ENCODE data around the gene GNAO1. TPM values are rescaled to one million over a fixed set of nuclear protein-coding genes. Genes with fewer than 3 reads are reported as not detected.
A peak's percentile ranks its signal among the peaks of the same experiment; 100 is the strongest.

Gene GNAO1
- total RNA-seq, 1 donor from 2014 or later: 0.53 TPM

GRCh38 chr16:56360117-56361008, 169.1 kb downstream of the GNAO1 start:
- peaks cover 33 to 34% of the 10 kb centered on the region in 2 donors for H3K36me3 ChIP-seq
- no peak overlapping the region for H3K4me3 ChIP-seq
- peaks cover 3 to 5% of the 10 kb centered on the region in 2 donors for H3K4me1 ChIP-seq
- H3K9me3 ChIP-seq: no peaks in the 10 kb centered on the region
- peak in 1 of 2 donors; percentile 60 for DNase-seq (ENCODE audit: low spot score in 2 of 2)
- TF ChIP-seq CTCF (IDR thresholded peaks at IDR 0.05): no peak
- no peak overlapping the region for H3K27ac ChIP-seq
- no peaks in the 10 kb centered on the region for H3K27me3 ChIP-seq
- intact Hi-C loops (cut with DNase I): no loop called here

GRCh38 chr16:56362057-56362655, 170.9 kb downstream of the GNAO1 start:
- H3K27me3 ChIP-seq: no peaks in the 10 kb centered on the region
- H3K36me3 ChIP-seq: peaks cover 44 to 49% of the 10 kb centered on the region in 2 donors
- H3K9me3 ChIP-seq: no peaks in the 10 kb centered on the region
- intact Hi-C loops (cut with DNase I): no loop called here
- no peak overlapping the region for H3K27ac ChIP-seq
- no peak for TF ChIP-seq CTCF (IDR thresholded peaks at IDR 0.05)
- no peak for DNase-seq (ENCODE audit: low spot score in 2 of 2)
- H3K4me1 ChIP-seq: no peaks in the 10 kb centered on the region
- H3K4me3 ChIP-seq: no peak overlapping the region

GRCh38 chr16:56362706-56363105, 171.4 kb downstream of the GNAO1 start:
- intact Hi-C loops (cut with DNase I): no loop called here
- H3K36me3 ChIP-seq: peaks cover 49 to 54% of the 10 kb centered on the region in 2 donors
- no peak for TF ChIP-seq CTCF (IDR thresholded peaks at IDR 0.05)
- no peaks in the 10 kb centered on the region for H3K4me1 ChIP-seq
- no peak overlapping the region for H3K27ac ChIP-seq
- H3K27me3 ChIP-seq: no peaks in the 10 kb centered on the region
- H3K4me3 ChIP-seq: no peak overlapping the region
- no peak for DNase-seq (ENCODE audit: low spot score in 2 of 2)
- no peaks in the 10 kb centered on the region for H3K9me3 ChIP-seq

- Histone ChIP-seq H3K36me3 (peaks cover 54 to 59% of the 10 kb centered on the region in 2 donors), H3K27me3 (no peaks in the 10 kb centered on the region), H3K27ac (no peak overlapping the region), H3K4me1 (no peaks in the 10 kb centered on the region), H3K4me3 (no peak overlapping the region), H3K9me3 (no peaks in the 10 kb centered on the region)
- intact Hi-C loops (cut with DNase I): no loop called here
- DNase-seq (ENCODE audit: low spot score in 2 of 2): no peak
- no peak for TF ChIP-seq CTCF (IDR thresholded peaks at IDR 0.05)
Measured at GRCh38 chr16:56363181-56363716, 172.0 kb downstream of the GNAO1 start.

- intact Hi-C loops (cut with DNase I): no loop called here
- H3K9me3 ChIP-seq: no peaks in the 10 kb centered on the region
- no peak for TF ChIP-seq CTCF (IDR thresholded peaks at IDR 0.05)
- peaks cover 61 to 67% of the 10 kb centered on the region in 2 donors for H3K36me3 ChIP-seq
- H3K4me3 ChIP-seq: no peak overlapping the region
- no peak overlapping the region for H3K27ac ChIP-seq
- H3K4me1 ChIP-seq: no peaks in the 10 kb centered on the region
- no peak for DNase-seq (ENCODE audit: low spot score in 2 of 2)
- H3K27me3 ChIP-seq: no peaks in the 10 kb centered on the region
Measured at GRCh38 chr16:56363781-56364565, 172.7 kb downstream of the GNAO1 start.
